Smooth muscle cell (in vitro differentiated cells): ENCODE data around the gene TPRN. TPM values are rescaled to one million over a fixed set of nuclear protein-coding genes. Genes with fewer than 3 reads are reported as not detected.

Source experiments
- DNase-seq: peaks from one replicate; lab custom pipeline; 2025; ENCODE audit not compliant: unreplicated experiment; lab: John Stamatoyannopoulos, UW
- H2AFZ ChIP-seq: fragments of 200-600 bp; sonication (generic); 2 replicates; pipeline ENCODE4 v1.6.0; 2016; ENCODE audit warnings: antibody characterized with exemption, low read depth, mild to moderate bottlenecking
- H3F3A ChIP-seq: fragments of 200-600 bp; sonication (generic); 2 replicates; pipeline ENCODE4 v1.6.0; 2017; ENCODE audit warnings: antibody characterized with exemption, low read depth
- H3K27ac ChIP-seq: fragments of 200-600 bp; sonication (generic); 2 replicates; pipeline ENCODE4 v1.5.1; 2016; ENCODE audit warnings: low read depth, mild to moderate bottlenecking
- H3K27me3 ChIP-seq: fragments of 200-600 bp; sonication (generic); 2 replicates; pipeline ENCODE4 v1.6.1; 2016; ENCODE audit warnings: low read depth, mild to moderate bottlenecking
- H3K36me3 ChIP-seq: fragments of 200-600 bp; sonication (generic); 2 replicates; pipeline ENCODE4 v1.5.1; 2016; ENCODE audit warnings: low read depth
- H3K4me1 ChIP-seq: fragments of 200-600 bp; sonication (generic); 2 replicates; pipeline ENCODE4 v1.5.1; 2016; ENCODE audit warnings: low read depth
- H3K4me2 ChIP-seq: fragments of 200-600 bp; sonication (generic); 2 replicates; pipeline ENCODE4 v1.6.0; 2016; ENCODE audit warnings: mild to moderate bottlenecking
- H3K4me3 ChIP-seq: fragments of 200-600 bp; sonication (generic); 2 replicates; pipeline ENCODE4 v1.5.1; 2016; ENCODE audit warnings: mild to moderate bottlenecking
- H3K79me2 ChIP-seq: fragments of 200-600 bp; sonication (generic); 2 replicates; pipeline ENCODE4 v1.6.0; 2016; ENCODE audit warnings: low read depth, mild to moderate bottlenecking
- H3K9ac ChIP-seq: fragments of 200-600 bp; sonication (generic); 2 replicates; pipeline ENCODE4 v1.6.0; 2016; ENCODE audit warnings: low read depth
- H3K9me3 ChIP-seq: fragments of 200-600 bp; sonication (generic); replicated peaks from 2 replicates; pipeline ENCODE4 v1.5.1; 2016; ENCODE audit warnings: low read depth
- H4K20me1 ChIP-seq: fragments of 200-600 bp; sonication (generic); 2 replicates; pipeline ENCODE4 v1.6.0; 2016; ENCODE audit warnings: low read depth
- WGBS: methylation state at CpG from one replicate; pipeline ENCODE4 v1.1.7; 2016; ENCODE audit warnings: low lambda C conversion rate; 5-methylcytosine and 5-hydroxymethylcytosine counted together
- polyA plus RNA-seq: library from polyadenylated mRNA; unstranded; fragments of >200 nt; fragmentation: Nextera tagmentation; extraction: Ambion mirVana; gene quantifications from 2 replicates; pipeline ENCODE4 v1.2.1, GENCODE V29; 2016
- total RNA-seq: library from RNA; depleted of rRNA; stranded (reverse); fragments of >200 nt; gene quantifications from 2 replicates; pipeline ENCODE4 v1.2.3, GENCODE V29; 2014
- TF ChIP-seq, protein P1 (sequence below): fragments of 200-600 bp; sonication (generic); IDR thresholded peaks from 2 replicates; pipeline ENCODE4 v1.5.1; 2017; ENCODE audit warnings: borderline replicate concordance, mild to moderate bottlenecking, antibody characterized with exemption; ENCODE audit not compliant: insufficient read depth, poor library complexity, severe bottlenecking

The TPRN gene
- total and polyA plus RNA-seq, 2 experiments from 2014 or later = 4.0 to 19.0 TPM

DNA sequence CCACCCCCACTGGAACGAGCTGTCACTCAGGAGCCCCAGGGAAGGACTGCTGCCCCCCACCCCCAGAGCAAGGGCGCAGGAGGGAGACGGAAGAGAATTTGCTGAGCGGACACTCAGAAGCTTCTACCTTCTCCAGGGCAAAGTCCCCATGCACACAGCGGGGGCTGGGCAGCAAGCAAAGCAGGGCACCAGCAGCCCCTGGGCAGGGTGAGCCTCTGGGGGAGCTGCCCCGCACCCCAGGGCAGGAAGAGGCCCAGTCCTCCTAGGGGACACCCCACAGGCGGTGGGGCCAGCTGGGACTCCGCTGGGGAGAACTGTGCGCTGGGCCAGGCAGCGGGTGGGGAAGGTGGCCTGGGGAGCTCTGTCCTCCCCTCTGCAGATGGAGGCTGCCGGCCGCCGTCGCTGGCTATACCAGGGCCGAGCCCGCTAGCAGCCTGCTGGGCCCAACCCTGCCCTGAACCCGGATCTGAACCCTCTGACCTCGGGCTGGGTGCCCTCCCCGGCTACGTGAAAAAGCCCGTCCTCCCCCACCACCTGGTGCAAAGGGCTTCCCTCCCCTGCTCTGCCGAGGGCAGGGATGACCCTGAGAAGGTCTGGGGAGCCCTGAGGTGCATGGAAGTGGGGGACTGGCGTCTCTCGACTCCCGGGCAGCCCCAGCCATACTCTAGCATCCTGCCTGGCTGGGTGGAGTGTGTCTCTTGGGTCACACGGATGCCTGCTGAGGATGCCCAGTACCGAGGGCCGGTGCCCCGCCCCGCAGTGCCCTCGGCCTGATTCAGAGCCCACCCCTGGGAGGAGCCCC is 29.6 kb upstream of the TPRN start:
- 84% methylated on average over 20 of the region's 31 CpGs for WGBS
- no peaks in the 10 kb centered on the region for H4K20me1 ChIP-seq
- no peak for DNase-seq
- H3K79me2 ChIP-seq = no peaks in the 10 kb centered on the region
- TF ChIP-seq, protein P1, sequence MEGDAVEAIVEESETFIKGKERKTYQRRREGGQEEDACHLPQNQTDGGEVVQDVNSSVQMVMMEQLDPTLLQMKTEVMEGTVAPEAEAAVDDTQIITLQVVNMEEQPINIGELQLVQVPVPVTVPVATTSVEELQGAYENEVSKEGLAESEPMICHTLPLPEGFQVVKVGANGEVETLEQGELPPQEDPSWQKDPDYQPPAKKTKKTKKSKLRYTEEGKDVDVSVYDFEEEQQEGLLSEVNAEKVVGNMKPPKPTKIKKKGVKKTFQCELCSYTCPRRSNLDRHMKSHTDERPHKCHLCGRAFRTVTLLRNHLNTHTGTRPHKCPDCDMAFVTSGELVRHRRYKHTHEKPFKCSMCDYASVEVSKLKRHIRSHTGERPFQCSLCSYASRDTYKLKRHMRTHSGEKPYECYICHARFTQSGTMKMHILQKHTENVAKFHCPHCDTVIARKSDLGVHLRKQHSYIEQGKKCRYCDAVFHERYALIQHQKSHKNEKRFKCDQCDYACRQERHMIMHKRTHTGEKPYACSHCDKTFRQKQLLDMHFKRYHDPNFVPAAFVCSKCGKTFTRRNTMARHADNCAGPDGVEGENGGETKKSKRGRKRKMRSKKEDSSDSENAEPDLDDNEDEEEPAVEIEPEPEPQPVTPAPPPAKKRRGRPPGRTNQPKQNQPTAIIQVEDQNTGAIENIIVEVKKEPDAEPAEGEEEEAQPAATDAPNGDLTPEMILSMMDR = no peak
- H3K4me3 ChIP-seq = no peak overlapping the region
- H3K27ac ChIP-seq = no peak overlapping the region
- H3K36me3 ChIP-seq = no peaks in the 10 kb centered on the region
- H3K27me3 ChIP-seq = no peaks in the 10 kb centered on the region
- H3K9ac ChIP-seq = no peak overlapping the region
- no peaks in the 10 kb centered on the region for H3F3A ChIP-seq
- H3K4me1 ChIP-seq = no peaks in the 10 kb centered on the region
- H2AFZ ChIP-seq = no peak overlapping the region
- H3K4me2 ChIP-seq = no peak overlapping the region
- H3K9me3 ChIP-seq = no peaks in the 10 kb centered on the region

DNA sequence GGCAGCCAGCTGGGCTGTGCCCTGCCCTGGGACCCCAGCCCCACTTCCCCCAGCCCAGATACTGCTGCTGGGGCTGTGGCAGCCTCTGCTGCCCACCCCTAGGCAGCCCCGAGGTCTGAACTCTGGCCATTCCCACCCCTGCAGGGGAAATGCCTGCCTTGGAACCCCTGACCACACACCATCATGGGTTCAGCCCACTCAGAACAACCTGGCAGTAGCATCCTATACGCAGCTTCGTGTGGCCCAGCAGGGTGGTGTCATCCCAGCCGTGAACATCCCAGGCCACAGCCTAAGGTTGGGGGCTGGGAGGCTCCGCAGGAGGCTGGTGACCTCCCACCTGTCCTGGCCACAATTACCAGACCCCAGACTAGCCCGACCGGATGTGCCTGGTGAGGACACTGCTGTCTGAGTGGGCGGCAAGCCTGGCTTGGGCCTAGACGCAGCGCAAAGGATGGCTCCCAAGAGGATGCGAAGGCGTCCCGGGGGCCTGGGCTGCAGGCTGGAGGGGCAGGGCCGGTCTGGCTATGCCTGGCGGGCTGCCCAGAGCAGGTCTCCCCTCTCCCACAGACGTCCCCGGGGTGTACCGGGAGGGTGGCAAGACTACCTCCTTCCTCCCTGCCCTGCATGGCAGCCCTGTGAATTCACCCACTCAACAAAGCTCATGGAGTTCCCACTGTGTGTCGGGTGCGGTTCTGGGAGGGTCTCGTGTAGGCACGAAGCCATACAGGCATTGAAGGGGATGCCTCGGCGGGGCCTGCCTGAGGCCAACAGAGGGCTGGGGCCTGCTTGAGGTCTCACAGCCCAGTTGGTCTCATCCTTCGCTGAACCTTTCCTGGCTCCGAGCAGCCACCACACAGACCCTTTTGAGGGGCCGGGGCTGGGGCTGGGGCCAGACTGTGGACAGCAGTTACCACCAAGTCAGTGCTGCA is 28.7 kb upstream of the TPRN start:
- Histone ChIP-seq H3K9ac (no peak overlapping the region), H4K20me1 (no peaks in the 10 kb centered on the region), H2AFZ (no peak overlapping the region), H3K36me3 (no peaks in the 10 kb centered on the region), H3K4me3 (no peak overlapping the region), H3K27me3 (no peaks in the 10 kb centered on the region), H3K9me3 (no peaks in the 10 kb centered on the region), H3K79me2 (no peaks in the 10 kb centered on the region), H3K27ac (no peak overlapping the region), H3K4me2 (no peak overlapping the region), H3K4me1 (no peaks in the 10 kb centered on the region), H3F3A (no peaks in the 10 kb centered on the region)
- TF ChIP-seq, protein P1 = no peak
- no peak for DNase-seq
- WGBS = 85% methylated on average over 26 of the region's 27 CpGs

DNA sequence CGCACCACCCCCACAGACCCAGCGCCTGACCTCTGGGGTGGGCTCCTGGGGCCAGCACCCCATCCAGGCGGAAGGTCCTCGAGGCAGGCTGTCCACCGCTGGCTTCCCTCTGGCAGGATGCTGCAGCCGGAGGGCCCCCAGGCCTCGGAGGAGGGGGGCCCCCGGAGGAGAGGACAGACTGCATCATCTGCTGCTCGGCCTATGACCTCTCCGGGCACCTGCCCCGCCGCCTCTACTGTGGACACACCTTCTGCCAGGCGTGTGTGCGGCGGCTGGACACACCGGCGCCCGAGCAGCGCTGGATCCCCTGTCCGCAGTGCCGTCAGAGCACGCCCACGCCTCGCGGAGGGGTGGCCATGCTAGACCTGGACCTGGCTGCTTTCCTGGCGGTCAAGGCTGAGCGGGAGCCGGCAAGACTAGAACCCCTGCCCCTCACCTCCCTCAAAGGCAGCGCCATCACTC is 28.0 kb upstream of the TPRN start:
- Histone ChIP-seq H3K27ac (no peak overlapping the region), H3K79me2 (no peaks in the 10 kb centered on the region), H3K4me1 (no peaks in the 10 kb centered on the region), H3K4me3 (no peak overlapping the region), H4K20me1 (no peaks in the 10 kb centered on the region), H3F3A (no peaks in the 10 kb centered on the region), H2AFZ (no peak overlapping the region), H3K36me3 (no peaks in the 10 kb centered on the region), H3K9ac (no peak overlapping the region), H3K4me2 (no peak overlapping the region), H3K9me3 (no peaks in the 10 kb centered on the region), H3K27me3 (no peaks in the 10 kb centered on the region)
- TF ChIP-seq, protein P1 = no peak
- DNase-seq = no peak
- WGBS = 94% methylated on average over 27 of the region's 29 CpGs
